Fibroblast of skin of left quadriceps (primary cell): ENCODE measurements around the gene SAMD11.

Experiments
- DNase-seq, 2 experiments: peaks; one replicate each; pipeline ENCODE4 v3.0.0-alpha.2; 2013; ENCODE audit warnings: low read depth in 2 of 2

Gene SAMD11

GRCh38 chr1:917466-918091 lies 6.1 kb upstream of the SAMD11 start:
- DNase-seq: no peak

DNA sequence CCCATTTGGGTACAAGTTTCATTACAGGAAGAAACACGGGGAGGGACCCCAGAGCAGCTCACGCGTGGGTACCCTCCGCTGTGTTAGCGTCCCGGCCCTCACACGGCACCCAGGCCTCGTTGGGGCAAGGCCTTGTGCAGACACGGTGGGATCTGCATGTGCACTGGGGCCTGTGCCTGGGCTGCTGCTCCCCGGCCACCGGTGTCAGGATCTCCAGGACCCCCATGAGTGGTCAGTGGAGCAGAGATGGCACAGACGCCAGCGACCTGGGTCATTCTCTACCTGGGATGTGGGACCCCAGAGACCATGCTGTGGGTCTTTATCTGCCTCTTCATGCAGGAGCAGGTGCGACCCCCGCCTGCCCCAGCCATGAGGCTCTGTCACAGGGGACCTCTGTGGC lies 5.4 kb upstream of the SAMD11 start:
- DNase-seq: no peak

GRCh38 chr1:918843-919242 lies 4.9 kb upstream of the SAMD11 start:
- DNase-seq: no peak

- no peak for DNase-seq
Observed at GRCh38 chr1:919271-919872, 4.4 kb upstream of the SAMD11 start.

GRCh38 chr1:920010-920409 lies 3.7 kb upstream of the SAMD11 start:
- DNase-seq: no peak

GRCh38 chr1:920521-920920 lies 3.2 kb upstream of the SAMD11 start:
- DNase-seq: no peak

GRCh38 chr1:921011-921837 lies 2.5 kb upstream of the SAMD11 start:
- peak in 1 of 2 experiments; percentile 56 for DNase-seq

- DNase-seq: no peak
Observed at GRCh38 chr1:923991-924655, 400 bp downstream of the SAMD11 start.

DNA sequence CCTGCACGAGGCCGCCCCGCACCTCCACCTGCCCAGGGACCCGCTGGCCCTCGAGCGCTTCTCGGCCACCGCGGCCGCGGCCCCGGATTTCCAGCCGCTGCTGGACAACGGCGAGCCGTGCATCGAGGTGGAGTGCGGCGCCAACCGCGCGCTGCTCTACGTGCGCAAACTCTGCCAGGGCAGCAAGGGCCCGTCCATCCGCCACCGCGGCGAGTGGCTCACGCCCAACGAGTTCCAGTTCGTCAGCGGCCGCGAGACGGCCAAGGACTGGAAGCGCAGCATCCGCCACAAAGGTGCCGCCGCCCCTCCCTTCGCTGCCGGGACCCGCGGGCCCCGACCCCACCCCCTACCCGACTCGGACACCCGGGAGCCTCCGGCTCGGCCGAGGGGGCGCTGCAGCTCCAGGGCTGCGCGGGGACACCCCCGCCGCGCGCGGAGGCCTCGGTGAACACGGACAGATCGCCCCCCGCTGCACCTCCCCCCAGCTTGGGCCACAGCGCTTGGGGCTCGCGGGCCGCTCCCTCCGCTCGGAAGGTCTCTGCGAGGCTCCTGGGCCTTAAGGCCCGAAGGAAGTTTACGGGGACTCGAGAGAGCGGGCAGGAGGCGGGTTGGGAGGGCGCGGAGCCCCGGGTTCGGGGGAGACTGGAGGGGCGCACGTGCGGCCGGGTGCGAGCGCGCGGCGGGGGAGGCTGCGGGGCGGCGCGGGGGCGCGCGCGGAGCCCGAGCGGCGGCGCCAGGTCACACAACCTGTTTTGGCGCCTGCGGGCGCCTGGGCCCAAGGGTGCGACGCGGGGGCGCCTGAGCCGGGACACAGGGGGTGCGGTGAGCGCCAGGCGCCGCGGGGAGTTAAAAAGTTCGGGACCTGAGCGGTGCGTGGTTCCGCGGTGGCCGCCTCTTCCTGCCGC lies 1.2 kb downstream of the SAMD11 start:
- DNase-seq: no peak

GRCh38 chr1:925561-926421 lies 2.1 kb downstream of the SAMD11 start:
- no peak for DNase-seq

DNA sequence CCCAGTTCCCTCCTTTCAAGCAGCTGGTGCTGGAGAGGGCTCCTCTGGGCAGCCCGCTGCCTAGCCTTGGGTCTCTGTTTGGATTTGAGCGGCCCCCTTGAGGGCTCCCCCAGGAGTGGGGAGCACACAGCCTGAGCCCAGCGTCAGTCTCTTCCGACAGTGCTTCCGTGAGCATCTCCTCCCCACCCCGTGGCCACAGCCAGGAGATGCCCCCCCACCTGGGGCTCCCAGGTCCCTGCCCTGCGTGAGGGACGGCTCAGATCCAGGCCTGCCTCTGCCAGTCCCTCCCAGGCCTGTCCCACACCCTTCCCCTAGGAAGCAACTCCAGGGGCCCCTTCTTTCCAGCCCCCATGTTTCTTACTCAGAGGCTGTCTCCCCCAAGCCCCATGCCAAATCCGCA lies 3.5 kb downstream of the SAMD11 start:
- no peak for DNase-seq

DNA sequence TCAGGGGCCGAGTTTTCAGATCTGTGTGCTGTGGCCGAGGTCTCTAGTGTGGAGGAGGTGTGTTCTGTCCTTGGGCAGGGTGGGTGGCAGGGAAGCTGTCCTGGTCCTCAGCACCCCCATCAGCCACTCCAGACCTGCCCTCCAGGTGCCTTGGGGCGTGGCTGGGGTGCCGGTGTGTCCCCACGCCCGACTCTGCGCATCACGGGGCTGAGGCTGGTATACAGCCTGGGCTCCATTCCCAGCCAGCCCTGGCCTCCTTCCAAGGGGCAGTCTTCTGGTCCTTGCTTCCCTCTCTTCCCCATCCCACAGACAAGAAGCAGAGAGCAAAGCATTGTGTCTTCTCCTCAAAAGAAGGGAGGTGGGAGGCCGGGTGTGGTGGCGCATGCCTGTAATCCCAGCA lies 4.0 kb downstream of the SAMD11 start:
- no peak for DNase-seq

- DNase-seq: no peak
Observed at GRCh38 chr1:928825-929661, 5.3 kb downstream of the SAMD11 start.

DNA sequence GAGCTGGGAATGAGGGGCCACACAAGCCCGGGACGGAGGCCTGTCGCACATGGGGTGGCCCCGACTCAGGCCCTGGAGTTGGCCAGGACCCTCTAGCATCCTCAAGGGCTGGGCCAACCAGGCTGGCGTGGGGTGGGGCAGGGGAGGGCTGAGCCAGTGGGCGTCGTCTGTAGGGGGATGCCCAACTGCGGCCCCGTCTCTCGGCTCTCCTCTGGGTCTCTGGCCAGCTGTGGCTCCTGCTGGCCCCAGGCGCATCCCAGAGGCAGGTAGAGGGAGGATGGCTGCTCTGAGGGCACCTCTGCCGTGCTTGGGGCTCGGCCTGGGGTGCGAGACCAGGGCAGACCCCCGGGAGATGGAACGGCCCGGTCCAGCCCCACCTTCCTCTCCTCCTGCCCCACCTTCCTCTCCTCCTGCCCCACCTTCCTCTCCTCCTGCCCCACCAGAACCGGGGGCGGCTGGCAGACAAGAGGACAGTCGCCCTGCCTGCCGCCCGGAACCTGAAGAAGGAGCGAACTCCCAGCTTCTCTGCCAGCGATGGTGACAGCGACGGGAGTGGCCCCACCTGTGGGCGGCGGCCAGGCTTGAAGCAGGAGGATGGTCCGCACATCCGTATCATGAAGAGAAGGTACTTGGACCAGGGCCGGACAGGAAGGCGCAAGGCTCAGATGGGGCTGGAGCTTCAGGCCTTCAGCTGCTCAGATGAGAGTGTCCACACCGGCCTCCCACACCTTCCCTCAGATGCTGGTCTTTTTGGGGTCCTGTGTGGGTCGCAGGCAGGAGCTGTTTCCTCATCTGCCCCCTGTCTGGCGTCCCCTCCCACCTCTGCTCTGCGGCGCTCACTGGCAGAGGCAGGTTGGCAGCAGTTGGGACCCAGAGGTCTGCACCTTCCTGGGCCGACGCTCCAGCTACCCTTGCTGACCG lies 6.2 kb downstream of the SAMD11 start:
- no peak for DNase-seq

DNA sequence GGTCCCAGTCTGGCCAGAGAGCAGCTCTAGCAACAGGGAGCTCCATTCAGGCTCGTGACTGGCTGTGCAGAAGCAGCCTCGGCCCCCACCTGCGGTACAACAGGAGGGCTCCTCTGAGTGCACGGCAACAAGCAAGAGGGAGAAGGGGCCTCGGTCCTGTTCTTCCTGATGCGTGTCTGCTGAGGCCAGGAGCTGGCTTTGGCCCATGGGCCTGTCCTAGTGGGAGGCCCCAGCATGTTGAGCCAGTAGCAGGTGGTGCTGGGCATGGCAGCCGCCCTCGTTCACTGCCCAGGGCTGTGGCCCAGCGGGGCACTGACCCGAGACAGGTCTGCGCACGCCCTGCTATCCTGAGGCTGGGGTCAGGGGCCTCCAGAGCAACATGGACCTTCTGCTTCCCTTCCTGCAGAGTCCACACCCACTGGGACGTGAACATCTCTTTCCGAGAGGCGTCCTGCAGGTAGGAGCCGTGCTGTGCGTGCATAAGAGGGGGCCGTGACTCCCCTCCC lies 7.0 kb downstream of the SAMD11 start:
- no peak for DNase-seq

DNA sequence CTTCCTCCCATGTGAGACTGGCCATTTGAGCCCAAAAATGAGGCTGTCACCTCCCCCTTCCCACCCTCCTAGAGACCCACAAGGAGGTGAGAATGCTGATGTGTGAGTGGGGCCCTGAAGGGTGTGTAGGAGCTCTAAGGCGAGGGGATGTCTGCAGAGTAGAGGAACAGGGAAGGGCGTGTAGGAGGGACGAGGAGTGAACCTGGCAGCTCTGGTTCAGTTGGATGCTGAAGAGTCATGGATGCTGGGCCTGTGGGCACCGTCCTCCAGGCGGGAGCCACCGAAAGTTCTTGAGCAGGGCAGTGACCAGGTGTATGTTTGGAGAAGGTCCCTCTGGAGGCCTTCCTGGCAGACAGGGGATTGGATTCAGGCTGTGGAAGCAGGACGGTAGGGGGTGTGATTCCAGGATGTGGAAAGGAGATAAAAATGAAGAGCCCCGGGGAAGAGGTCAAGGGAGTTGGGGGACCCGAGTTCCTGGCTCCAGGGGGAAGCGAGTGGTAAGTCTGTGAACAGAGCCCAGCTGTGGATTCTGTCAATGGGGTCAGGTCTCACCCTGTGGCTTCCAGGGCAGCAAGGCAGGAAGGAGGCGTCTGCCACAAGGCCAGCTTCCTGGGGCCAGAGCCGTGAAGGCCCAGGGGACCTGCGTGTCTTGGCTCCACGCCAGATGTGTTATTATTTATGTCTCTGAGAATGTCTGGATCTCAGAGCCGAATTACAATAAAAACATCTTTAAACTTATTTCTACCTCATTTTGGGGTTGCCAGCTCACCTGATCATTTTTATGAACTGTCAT lies 7.9 kb downstream of the SAMD11 start:
- no peak for DNase-seq

GRCh38 chr1:932173-932510 lies 8.4 kb downstream of the SAMD11 start:
- no peak for DNase-seq
